ENCODE results near the gene GABRE. TPM values are rescaled to one million over a fixed set of nuclear protein-coding genes. Genes with fewer than 3 reads are reported as not detected.
A peak's percentile ranks its signal among the peaks of the same experiment; 100 is the strongest.

The GABRE gene
- total RNA-seq, 1 donor from 2014 or later = 22.9 TPM

Small RNA genes lying within 50 kb of the gene (microRNA-seq; reads per million reads assigned to microRNA genes)
- gene MIR224 (ENCODE audit: borderline number of aligned reads) (349 reads per million, percentile 62 among the genes with 10 or more reads in this experiment), gene MIR452 (ENCODE audit: borderline number of aligned reads) (173 reads per million, percentile 49 among the genes with 10 or more reads in this experiment)

Other genes starting within 250 kb of the GABRE start
- not detected for gene CNGA2, start 239.9 kb downstream of the GABRE start, total RNA-seq
- gene MAGEA4, start 61.8 kb downstream of the GABRE start, total RNA-seq = not detected
- not detected for gene MAGEA10, start 163.9 kb upstream of the GABRE start, total RNA-seq

Measured in left ventricle myocardium superior (tissue), 1 donor.